GM12891 (cell line): ENCODE results near the gene KIF19.

ENCODE experiments used
- PAX5 ChIP-seq: IDR thresholded peaks from 2 replicates; pipeline ENCODE4 v1.6.1; 2011; ENCODE audit warnings: low read length, moderate library complexity, mild to moderate bottlenecking; ENCODE audit not compliant: insufficient read depth, severe bottlenecking
- POLR2A ChIP-seq: IDR thresholded peaks from 2 replicates; pipeline ENCODE4 v1.6.1; 2011; ENCODE audit warnings: low read depth, low read length, control low read depth
- POLR2AphosphoS5 ChIP-seq: IDR thresholded peaks from 2 replicates; pipeline ENCODE4 v1.6.1; 2011; ENCODE audit warnings: low read depth, low read length, control low read depth
- POU2F2 ChIP-seq: IDR thresholded peaks from 2 replicates; pipeline ENCODE4 v1.6.1; 2011; ENCODE audit warnings: low read depth, mild to moderate bottlenecking, control low read depth, low read length, moderate library complexity
- SPI1 ChIP-seq: IDR thresholded peaks from 2 replicates; pipeline ENCODE4 v1.6.1; 2011; ENCODE audit warnings: low read depth, low read length, control low read depth
- TAF1 ChIP-seq: IDR thresholded peaks from 2 replicates; pipeline ENCODE4 v1.6.1; 2011; ENCODE audit warnings: low read depth, low read length, control low read depth

DNA sequence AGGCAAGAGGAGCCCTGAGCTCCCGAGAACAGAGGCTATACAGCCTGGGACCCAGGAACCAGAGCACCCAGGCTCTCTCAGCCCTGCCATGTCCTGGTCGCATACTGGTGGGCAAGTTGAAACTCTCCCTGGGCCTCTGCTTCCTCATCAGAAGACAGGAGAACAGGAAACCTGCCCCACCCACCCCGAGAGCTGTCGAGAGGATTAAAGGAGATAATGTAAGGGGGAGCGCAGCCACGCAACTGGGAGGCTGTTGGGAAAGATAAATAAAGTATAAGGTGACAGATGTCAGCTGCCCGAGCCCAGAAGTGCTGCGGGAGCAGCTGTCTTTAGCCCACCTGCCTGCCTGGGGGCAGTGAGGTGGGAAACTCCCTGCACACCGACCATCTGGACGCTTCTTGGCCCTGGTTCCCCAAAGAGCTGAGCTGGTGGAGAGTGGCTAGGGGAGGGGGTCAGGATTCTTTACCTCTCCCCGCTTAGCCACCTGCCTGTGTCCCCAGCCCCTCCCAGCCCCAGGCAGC is 6.8 kb downstream of the KIF19 start:
- no peak for TF ChIP-seq POLR2A
- no peak for TF ChIP-seq POLR2AphosphoS5
- TF ChIP-seq TAF1 = no peak
- TF ChIP-seq PAX5 = no peak
- no peak for TF ChIP-seq SPI1
- no peak for TF ChIP-seq POU2F2
